ENCODE data around the gene SPRN. TPM values are rescaled to one million over a fixed set of nuclear protein-coding genes. Genes with fewer than 3 reads are reported as not detected.

The SPRN gene
- total RNA-seq, 1 donor from 2014 or later = not detected

DNA sequence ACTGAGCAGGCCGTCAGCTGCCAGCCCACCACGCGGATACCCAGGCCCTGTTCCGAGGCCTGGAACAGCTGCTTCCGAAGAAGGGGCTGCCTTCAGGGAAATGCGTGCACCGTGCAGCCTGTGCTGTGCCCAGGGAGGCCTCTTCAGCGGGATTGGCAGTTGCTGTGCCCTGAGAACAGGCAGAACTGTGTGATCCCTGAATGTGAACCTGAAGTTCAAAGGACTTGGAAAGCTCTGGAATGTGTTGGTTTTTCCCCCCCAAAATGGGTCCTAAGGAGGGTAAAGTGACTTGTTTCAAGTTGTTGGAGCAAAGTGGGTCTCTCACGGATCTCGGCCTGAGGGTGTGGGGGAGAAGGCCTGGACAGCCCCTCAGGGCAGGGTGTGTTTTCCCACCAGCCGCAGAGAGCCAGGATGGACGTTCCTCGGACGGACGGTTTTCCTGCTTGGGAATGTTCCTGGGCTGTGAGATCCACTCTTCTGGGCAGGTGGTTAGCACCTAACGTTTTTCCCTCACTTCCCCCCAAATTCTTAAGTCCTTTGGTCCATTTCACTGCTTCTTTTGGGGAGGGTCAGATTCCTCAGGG is 2.1 kb downstream of the SPRN start:
- Histone ChIP-seq H3K27me3 (no peaks in the 10 kb centered on the region), H3K4me3 (no peak overlapping the region), H3K36me3 (peaks cover 0 to 4% of the 10 kb centered on the region in 2 donors), H3K27ac (no peak overlapping the region), H3K4me1 (no peaks in the 10 kb centered on the region), H3K9me3 (no peaks in the 10 kb centered on the region)
- intact Hi-C loops (cut with DNase I) = no loop called here
- DNase-seq (ENCODE audit: extremely low spot score in 2 of 2) = no peak
- TF ChIP-seq POLR2AphosphoS5 (IDR thresholded peaks at IDR 0.05; ENCODE audit: insufficient read depth in 1 of 2, low read depth in 1 of 2) = no peak
- TF ChIP-seq POLR2A (IDR thresholded peaks at IDR 0.05) = no peak

DNA sequence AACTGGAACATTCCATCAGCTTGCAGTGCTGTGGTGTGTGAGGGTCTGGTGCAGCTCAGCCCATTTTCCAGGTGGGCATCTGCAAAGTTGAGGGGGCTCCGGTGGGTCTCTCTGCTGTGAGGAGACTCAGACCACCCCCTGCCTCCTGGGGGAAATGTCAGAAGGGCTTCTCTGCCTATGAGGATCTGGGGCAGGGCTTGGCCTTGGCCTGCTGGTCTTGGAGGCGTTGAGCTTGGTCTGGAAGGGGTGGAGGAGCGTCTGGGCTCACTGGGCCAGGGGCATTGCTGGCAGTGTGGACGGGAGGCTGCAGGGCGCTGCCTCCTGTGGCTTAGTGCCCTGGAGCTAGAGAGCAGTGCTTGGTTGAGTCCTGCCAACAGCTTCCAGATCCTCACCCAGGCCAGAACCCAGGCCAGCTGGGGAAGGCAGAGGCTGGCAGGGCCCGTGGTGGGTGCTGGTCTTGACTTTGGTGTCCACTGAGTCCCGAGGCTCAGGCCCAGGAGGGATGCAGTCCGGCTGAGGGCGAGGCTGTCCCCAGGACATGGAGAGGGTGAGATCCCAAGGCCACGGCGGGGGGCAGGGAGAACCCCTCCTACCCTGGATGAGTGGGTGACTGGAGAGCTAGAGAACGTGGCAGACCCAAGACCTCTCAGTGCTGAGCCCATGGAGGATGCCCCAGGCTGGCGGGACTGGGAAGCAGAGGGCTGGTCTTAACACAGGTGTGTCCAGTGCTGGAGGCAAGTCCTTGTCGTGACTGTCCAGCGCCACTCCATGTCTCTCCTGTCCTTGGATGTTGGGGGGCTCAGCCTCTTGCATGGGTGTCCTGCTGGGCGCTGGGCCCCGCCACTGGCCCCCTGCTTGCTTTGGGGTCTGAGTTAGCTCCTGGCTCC is 2.8 kb downstream of the SPRN start:
- TF ChIP-seq POLR2A (IDR thresholded peaks at IDR 0.05) (no peak), POLR2AphosphoS5 (IDR thresholded peaks at IDR 0.05; ENCODE audit: insufficient read depth in 1 of 2, low read depth in 1 of 2) (no peak)
- TF ChIP-seq, protein P1, sequence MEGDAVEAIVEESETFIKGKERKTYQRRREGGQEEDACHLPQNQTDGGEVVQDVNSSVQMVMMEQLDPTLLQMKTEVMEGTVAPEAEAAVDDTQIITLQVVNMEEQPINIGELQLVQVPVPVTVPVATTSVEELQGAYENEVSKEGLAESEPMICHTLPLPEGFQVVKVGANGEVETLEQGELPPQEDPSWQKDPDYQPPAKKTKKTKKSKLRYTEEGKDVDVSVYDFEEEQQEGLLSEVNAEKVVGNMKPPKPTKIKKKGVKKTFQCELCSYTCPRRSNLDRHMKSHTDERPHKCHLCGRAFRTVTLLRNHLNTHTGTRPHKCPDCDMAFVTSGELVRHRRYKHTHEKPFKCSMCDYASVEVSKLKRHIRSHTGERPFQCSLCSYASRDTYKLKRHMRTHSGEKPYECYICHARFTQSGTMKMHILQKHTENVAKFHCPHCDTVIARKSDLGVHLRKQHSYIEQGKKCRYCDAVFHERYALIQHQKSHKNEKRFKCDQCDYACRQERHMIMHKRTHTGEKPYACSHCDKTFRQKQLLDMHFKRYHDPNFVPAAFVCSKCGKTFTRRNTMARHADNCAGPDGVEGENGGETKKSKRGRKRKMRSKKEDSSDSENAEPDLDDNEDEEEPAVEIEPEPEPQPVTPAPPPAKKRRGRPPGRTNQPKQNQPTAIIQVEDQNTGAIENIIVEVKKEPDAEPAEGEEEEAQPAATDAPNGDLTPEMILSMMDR (IDR thresholded peaks at IDR 0.05) = no peak
- Histone ChIP-seq H3K27ac (no peak overlapping the region), H3K4me1 (no peaks in the 10 kb centered on the region), H3K27me3 (no peaks in the 10 kb centered on the region), H3K36me3 (peaks cover 0 to 4% of the 10 kb centered on the region in 2 donors), H3K9me3 (no peaks in the 10 kb centered on the region), H3K4me3 (no peak overlapping the region)
- intact Hi-C loops (cut with DNase I) = no loop called here
- no peak for DNase-seq (ENCODE audit: extremely low spot score in 2 of 2)

DNA sequence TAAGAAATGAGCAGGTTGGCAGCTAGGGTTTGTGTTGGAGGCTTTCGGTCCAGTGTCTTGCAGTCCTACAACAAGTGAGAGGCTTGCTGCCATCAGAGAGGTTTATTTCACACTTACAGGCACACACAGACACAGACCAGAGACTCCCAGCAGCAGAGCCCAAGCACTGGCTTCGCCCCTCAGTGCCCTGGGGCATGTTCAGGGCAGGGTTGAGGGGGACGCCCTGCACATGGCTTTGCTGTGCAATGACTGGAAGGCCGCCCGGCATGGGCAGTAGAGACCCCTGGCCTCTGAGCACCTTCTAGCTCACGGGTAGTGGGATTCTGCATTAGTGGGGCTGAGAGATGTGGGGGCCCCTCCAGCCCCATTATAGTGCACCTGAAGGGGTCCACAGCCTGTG is 3.8 kb downstream of the SPRN start:
- peaks cover 0 to 4% of the 10 kb centered on the region in 2 donors for H3K36me3 ChIP-seq

DNA sequence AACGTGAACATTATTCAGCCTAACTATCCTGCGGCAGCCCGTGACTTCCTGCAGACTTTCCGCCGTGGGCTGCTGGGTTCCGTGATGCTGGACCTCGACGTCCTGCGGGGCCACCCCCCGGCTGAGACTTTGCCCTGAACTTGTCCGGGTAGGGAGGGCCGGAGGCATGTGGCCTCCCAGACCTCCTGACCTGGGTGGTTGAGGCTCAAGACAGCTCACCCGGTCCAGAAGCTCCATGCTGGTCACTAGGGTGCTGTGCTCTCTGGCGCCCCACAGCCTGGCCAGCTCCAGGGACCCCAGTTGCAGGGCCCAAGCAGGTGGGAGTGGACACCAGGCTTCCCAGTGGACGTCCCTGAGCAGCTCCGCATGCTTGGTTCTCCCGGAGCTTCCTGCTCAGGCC is 4.4 kb downstream of the SPRN start:
- no peak for TF ChIP-seq POLR2AphosphoS5 (IDR thresholded peaks at IDR 0.05; ENCODE audit: insufficient read depth in 1 of 2, low read depth in 1 of 2)
- intact Hi-C loops (cut with DNase I) = no loop called here
- no peaks in the 10 kb centered on the region for H3K9me3 ChIP-seq
- no peak overlapping the region for H3K27ac ChIP-seq
- no peak overlapping the region for H3K4me3 ChIP-seq
- H3K4me1 ChIP-seq = no peaks in the 10 kb centered on the region
- peaks cover 0 to 4% of the 10 kb centered on the region in 2 donors for H3K36me3 ChIP-seq
- DNase-seq (ENCODE audit: extremely low spot score in 2 of 2) = no peak
- no peaks in the 10 kb centered on the region for H3K27me3 ChIP-seq

More for the DNA sequence above, 3.8 kb downstream of the SPRN start:
- Histone ChIP-seq H3K27me3 (no peaks in the 10 kb centered on the region), H3K4me1 (no peaks in the 10 kb centered on the region), H3K9me3 (no peaks in the 10 kb centered on the region), H3K27ac (no peak overlapping the region), H3K4me3 (no peak overlapping the region)
- TF ChIP-seq, protein P1 (IDR thresholded peaks at IDR 0.05) = no peak
- TF ChIP-seq POLR2AphosphoS5 (IDR thresholded peaks at IDR 0.05; ENCODE audit: insufficient read depth in 1 of 2, low read depth in 1 of 2) (no peak), POLR2A (IDR thresholded peaks at IDR 0.05) (no peak)
- intact Hi-C loops (cut with DNase I) = no loop called here
- DNase-seq (ENCODE audit: extremely low spot score in 2 of 2) = no peak

DNA sequence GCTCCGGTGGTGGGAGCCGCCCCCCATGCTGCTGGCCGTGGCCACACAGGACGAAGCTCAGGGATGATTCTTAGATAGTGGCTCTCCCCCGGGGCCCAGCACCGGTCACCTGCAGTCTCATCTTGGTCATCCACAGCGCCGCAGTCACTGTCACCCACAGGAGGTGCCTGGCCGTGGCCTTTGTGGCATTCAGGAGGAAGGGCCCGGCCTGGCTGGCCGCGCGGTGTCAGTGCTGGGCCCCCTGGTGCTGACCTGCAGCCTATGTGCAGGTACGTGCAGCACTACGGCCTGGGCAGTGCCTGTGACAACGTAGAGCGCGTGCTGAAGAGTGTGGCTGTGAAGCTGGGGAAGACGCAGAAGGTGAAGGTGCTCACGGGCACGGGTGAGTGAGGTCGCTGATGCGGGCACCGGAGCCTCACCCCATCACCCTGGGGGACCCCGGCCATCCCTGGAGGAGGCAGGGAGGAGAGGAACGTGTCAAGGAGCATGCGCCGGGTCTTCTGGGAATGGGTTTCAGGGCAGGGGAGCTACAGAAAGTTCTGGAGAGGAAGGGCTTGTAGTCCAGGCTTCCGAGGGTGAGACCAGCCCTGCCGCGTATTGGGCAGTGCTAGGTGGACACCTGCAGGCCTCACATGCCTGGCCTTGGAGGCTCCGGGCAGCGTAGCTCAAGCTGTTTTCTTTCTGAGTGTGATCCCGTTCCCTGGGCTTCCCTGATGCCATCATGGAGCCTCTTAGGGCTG is 5.0 kb downstream of the SPRN start:
- Histone ChIP-seq H3K4me1 (no peaks in the 10 kb centered on the region), H3K4me3 (no peak overlapping the region), H3K9me3 (no peaks in the 10 kb centered on the region), H3K36me3 (peaks cover 3 to 4% of the 10 kb centered on the region in 2 donors), H3K27me3 (no peaks in the 10 kb centered on the region), H3K27ac (no peak overlapping the region)
- TF ChIP-seq, protein P1 (IDR thresholded peaks at IDR 0.05) = no peak
- no peak for TF ChIP-seq POLR2A (IDR thresholded peaks at IDR 0.05)
- TF ChIP-seq POLR2AphosphoS5 (IDR thresholded peaks at IDR 0.05; ENCODE audit: insufficient read depth in 1 of 2, low read depth in 1 of 2) = no peak
- intact Hi-C loops (cut with DNase I) = no loop called here
- DNase-seq (ENCODE audit: extremely low spot score in 2 of 2) = no peak
